Esophagus muscularis mucosa (tissue), 4 donors: ENCODE data around the gene DSCAM. TPM values are rescaled to one million over a fixed set of nuclear protein-coding genes. Genes with fewer than 3 reads are reported as not detected.
A peak's percentile ranks its signal among the peaks of the same experiment; 100 is the strongest.

Experiments used
- DNase-seq: peaks from one replicate; pipeline ENCODE4 v3.0.0-alpha.2; 2017; ENCODE audit errors: extremely low spot score
- H3K27ac ChIP-seq, 4 donors: fragments of 200-600 bp; sonication (generic); replicated peaks in 1 of 4; 1 replicate in 3 of 4; 2 replicates in 1 of 4; pipeline ENCODE4 v1.5.1; 2016 to 2019; ENCODE audit warnings: mild to moderate bottlenecking in 1 of 4
- H3K27me3 ChIP-seq, 4 donors: fragments of 200-600 bp; sonication (generic); one replicate each; pipeline versions ENCODE4 v1.5.1 to v1.6.0; 2016 to 2019
- H3K36me3 ChIP-seq, 4 donors: fragments of 200-600 bp; sonication (generic); one replicate each; pipeline ENCODE4 v1.5.1; 2016 to 2019
- H3K4me1 ChIP-seq, 4 donors: fragments of 200-600 bp; sonication (generic); one replicate each; pipeline ENCODE4 v1.5.1; 2016 to 2019
- H3K4me3 ChIP-seq, 4 donors: fragments of 200-600 bp; sonication (generic); 1 replicate in 2 of 4; 2 replicates in 2 of 4; pipeline ENCODE4 v1.5.1; 2016 to 2019; ENCODE audit warnings: mild to moderate bottlenecking in 4 of 4, moderate library complexity in 1 of 4
- H3K9me3 ChIP-seq, 4 donors: fragments of 200-600 bp; sonication (generic); 1 replicate in 3 of 4; 2 replicates in 1 of 4; pipeline ENCODE4 v1.5.1; 2016 to 2019
- EP300 ChIP-seq: sonication (generic); formaldehyde crosslinking; IDR thresholded peaks from one replicate; pipeline ENCODE4 v1.6.1; 2017; ENCODE audit warnings: antibody characterized with exemption
- POLR2A ChIP-seq: fragments of 450-650 bp; IDR thresholded peaks from one replicate; pipeline ENCODE4 v1.6.1; 2017; ENCODE audit warnings: antibody characterized with exemption, moderate library complexity, mild to moderate bottlenecking, low read depth
- POLR2AphosphoS5 ChIP-seq, 2 donors: sonication (generic); formaldehyde crosslinking; IDR thresholded peaks; one replicate each; pipeline ENCODE4 v1.6.1; 2017; ENCODE audit warnings: antibody characterized with exemption in 2 of 2
- WGBS: methylation state at CpG from one replicate; pipeline ENCODE4 v1.1.5; 2018; 5-methylcytosine and 5-hydroxymethylcytosine counted together
- intact Hi-C: fragments of 100-400 bp; cut with DNase I; formaldehyde crosslinking; loops from one replicate; pipeline ENCODE4 v1.15.1; 2023
- total RNA-seq, 4 donors: library from RNA; depleted of rRNA; stranded (reverse); fragments of >200 nt; gene quantifications; one replicate each; pipeline versions ENCODE4 v1.1.0 to v1.2.1, GENCODE V29; 2016
- TF ChIP-seq, protein P1 (sequence below), 3 experiments: fragments of 200-600 bp in 2 of 3; fragments of 450-650 bp in 1 of 3; sonication (generic) in 2 of 3; IDR thresholded peaks; one replicate each; pipeline ENCODE4 v1.5.1; 2017 to 2019; ENCODE audit warnings: antibody characterized with exemption in 3 of 3, mild to moderate bottlenecking in 2 of 3, moderate library complexity in 1 of 3

Gene DSCAM
- total RNA-seq, 4 donors from 2014 or later: 0.06 to 0.42 (median 0.17) TPM; not detected in 1

DNA sequence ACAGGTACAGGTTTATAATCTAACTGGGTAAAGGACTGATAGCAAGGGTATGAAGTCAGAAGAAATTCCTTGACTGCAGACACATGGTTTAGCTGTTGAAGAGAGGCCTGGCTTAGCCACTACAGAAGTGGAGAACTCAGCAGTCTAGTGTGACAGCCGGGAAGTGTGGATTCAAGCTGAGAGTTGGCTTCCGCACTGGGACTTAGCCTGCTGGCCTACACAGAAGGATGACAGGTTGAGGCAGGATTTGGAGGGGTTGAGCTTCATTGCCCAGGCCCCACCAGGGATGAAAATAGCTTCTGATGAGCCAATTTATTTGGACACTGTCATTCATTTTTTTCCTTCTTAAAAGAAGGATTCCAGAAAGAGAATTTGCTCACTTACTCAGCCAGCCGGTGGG, 695.3 kb downstream of the DSCAM start:
- WGBS: 89% methylated on average over 3 of the region's 3 CpGs
- no peak overlapping the region for H3K27ac ChIP-seq
- H3K27me3 ChIP-seq: no peaks in the 10 kb centered on the region
- no peaks in the 10 kb centered on the region for H3K9me3 ChIP-seq
- DNase-seq: no peak
- intact Hi-C loops: no loop called here
- no peak overlapping the region for H3K4me3 ChIP-seq
- peaks cover 0 to under 1% (median 0%) of the 10 kb centered on the region in 4 donors for H3K4me1 ChIP-seq
- no peaks in the 10 kb centered on the region for H3K36me3 ChIP-seq
- no peak for TF ChIP-seq POLR2AphosphoS5 (IDR thresholded peaks at IDR 0.05)
- TF ChIP-seq POLR2A: no peak
- TF ChIP-seq, protein P1, sequence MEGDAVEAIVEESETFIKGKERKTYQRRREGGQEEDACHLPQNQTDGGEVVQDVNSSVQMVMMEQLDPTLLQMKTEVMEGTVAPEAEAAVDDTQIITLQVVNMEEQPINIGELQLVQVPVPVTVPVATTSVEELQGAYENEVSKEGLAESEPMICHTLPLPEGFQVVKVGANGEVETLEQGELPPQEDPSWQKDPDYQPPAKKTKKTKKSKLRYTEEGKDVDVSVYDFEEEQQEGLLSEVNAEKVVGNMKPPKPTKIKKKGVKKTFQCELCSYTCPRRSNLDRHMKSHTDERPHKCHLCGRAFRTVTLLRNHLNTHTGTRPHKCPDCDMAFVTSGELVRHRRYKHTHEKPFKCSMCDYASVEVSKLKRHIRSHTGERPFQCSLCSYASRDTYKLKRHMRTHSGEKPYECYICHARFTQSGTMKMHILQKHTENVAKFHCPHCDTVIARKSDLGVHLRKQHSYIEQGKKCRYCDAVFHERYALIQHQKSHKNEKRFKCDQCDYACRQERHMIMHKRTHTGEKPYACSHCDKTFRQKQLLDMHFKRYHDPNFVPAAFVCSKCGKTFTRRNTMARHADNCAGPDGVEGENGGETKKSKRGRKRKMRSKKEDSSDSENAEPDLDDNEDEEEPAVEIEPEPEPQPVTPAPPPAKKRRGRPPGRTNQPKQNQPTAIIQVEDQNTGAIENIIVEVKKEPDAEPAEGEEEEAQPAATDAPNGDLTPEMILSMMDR (IDR thresholded peaks at IDR 0.05): no peak
- TF ChIP-seq EP300: no peak

DNA sequence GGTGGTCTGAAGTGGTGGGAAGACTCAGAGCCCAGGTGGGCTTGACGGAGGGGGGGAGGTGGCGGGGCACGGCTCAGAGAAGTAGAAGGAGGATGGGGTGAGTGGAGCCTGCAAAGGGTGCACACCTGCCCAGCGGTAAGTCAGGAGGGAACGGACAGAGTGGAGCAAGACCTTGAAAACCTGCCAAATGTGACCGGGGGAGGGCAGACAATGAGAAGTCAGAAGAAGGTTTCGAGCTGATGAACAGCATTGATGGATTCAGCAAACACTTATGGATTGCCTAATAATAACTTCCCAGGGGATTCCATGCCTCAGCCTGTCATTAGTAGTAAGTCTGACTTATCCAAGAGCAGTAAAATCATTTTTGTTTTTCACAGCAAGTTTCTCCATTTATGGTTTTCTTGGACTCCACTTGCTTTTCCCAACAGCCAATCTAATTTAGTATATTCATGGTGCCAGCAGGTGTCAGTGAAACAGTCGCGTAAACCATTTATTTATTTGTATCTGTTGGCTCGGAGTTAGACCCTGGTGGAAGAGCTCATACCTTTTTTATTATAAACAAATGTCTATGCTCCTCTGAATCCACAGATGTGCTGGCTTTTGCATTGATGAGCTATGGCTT, 700.6 kb downstream of the DSCAM start:
- TF ChIP-seq POLR2A (no peak), EP300 (no peak), POLR2AphosphoS5 (IDR thresholded peaks at IDR 0.05) (no peak)
- TF ChIP-seq, protein P1 (IDR thresholded peaks at IDR 0.05): no peak
- WGBS: 43% methylated on average over 10 of the region's 10 CpGs
- intact Hi-C loops: no loop called here
- H3K4me3 ChIP-seq: no peak overlapping the region
- H3K9me3 ChIP-seq: no peaks in the 10 kb centered on the region
- H3K4me1 ChIP-seq: peaks cover 0 to 8% (median 2%) of the 10 kb centered on the region in 4 donors
- no peaks in the 10 kb centered on the region for H3K27me3 ChIP-seq
- no peaks in the 10 kb centered on the region for H3K36me3 ChIP-seq
- no peak for DNase-seq
- H3K27ac ChIP-seq: no peak overlapping the region

DNA sequence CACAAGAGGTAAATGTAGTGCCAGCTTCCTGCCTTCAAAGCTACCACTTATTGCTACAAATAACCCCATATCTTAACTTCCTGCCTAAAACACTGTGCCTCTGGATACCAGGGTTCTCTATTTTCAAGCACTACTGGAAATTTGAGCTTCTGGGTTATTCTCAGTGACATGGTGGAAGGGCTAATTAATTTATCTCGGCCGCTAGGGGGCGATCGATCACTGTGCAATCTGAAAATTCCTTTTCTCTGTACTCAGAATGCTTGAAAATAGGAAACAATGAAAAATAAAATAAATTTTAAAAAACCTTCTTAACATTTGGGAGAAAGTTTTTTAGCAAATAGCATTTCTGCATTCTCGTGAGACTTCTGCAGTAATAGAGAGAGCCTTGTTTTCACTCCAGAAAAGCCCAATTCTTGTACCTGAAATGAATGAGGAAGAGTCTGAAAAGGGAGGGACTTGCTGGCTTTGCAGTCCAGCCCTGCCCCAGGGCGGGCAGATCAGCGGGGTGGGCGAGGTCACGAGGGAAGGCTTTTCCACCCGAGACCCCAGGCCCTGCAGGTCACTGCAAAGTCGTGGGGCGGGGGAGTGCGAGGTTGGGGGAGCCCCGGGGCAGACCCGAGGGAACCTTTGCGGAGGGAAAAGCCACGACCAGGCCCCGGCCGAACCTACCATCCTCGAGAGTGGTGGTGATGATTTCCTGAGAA, 703.0 kb downstream of the DSCAM start:
- H3K27me3 ChIP-seq: no peaks in the 10 kb centered on the region
- 38% methylated on average over 20 of the region's 20 CpGs for WGBS
- H3K4me1 ChIP-seq: peaks cover 0 to 8% (median 2%) of the 10 kb centered on the region in 4 donors
- intact Hi-C loops: loop anchor here (2.0 to 5.0 kb wide), 2 partner anchors 243 to 923 kb away; no protein-coding TSS in a partner anchor
- no peak overlapping the region for H3K27ac ChIP-seq
- no peak for DNase-seq
- H3K9me3 ChIP-seq: no peaks in the 10 kb centered on the region
- H3K4me3 ChIP-seq: no peak overlapping the region
- no peak for TF ChIP-seq POLR2AphosphoS5 (IDR thresholded peaks at IDR 0.05)
- TF ChIP-seq, protein P1 (IDR thresholded peaks at IDR 0.05): peak; percentile 71 to 79 (median 76)
- no peaks in the 10 kb centered on the region for H3K36me3 ChIP-seq

DNA sequence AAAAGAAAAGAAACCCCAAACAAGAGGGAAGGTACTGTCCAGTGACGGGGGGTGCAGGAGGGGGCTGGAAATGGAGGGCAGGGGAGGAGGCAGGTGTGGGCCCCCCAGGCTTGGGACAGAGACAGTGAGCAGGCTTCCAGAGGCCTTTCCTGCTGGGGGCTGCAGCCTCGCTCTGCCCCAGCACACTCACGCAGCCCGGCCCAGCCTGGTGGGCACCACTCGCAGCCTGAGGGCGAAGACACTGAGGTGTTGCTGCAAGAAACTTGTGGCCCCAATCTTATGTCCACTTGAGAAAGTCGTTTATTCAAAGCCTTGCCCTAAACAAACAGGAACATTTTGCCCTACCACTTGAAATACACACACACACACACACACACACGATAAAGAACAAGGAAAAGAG, 705.3 kb downstream of the DSCAM start:
- intact Hi-C loops: loop anchor here (5.0 kb wide), 1 partner anchor 926 kb away; no protein-coding TSS in a partner anchor
- no peak overlapping the region for H3K27ac ChIP-seq
- no peaks in the 10 kb centered on the region for H3K27me3 ChIP-seq
- no peak for TF ChIP-seq POLR2AphosphoS5 (IDR thresholded peaks at IDR 0.05)
- TF ChIP-seq, protein P1 (IDR thresholded peaks at IDR 0.05): no peak
- TF ChIP-seq POLR2A: no peak
- TF ChIP-seq EP300: no peak
- peaks cover 0 to 8% (median 2%) of the 10 kb centered on the region in 4 donors for H3K4me1 ChIP-seq
- no peak overlapping the region for H3K4me3 ChIP-seq
- 75% methylated on average over 8 of the region's 8 CpGs for WGBS
- H3K36me3 ChIP-seq: no peaks in the 10 kb centered on the region
- no peaks in the 10 kb centered on the region for H3K9me3 ChIP-seq
- DNase-seq: no peak
